ENCODE data around the gene CTNNBL1. TPM values are rescaled to one million over a fixed set of nuclear protein-coding genes. Genes with fewer than 3 reads are reported as not detected.

CTNNBL1 gene
- total RNA-seq, 2 donors from 2014 or later = 8.6 to 17.4 TPM

GRCh38 chr20:37894454-37894853, 200.6 kb downstream of the CTNNBL1 start:
- H3K27ac ChIP-seq = no peak overlapping the region
- DNase-seq (no peak), ATAC-seq (no peak)
- no peak for TF ChIP-seq CTCF (IDR thresholded peaks at IDR 0.05)
- no peak for TF ChIP-seq POLR2A (IDR thresholded peaks at IDR 0.05)
- H3K27me3 ChIP-seq = no peaks in the 10 kb centered on the region
- no peak overlapping the region for H3K4me3 ChIP-seq
- 86 to 88% methylated on average over 3 to 4 of the region's 4 CpGs for WGBS, 2 donors
- H3K9me3 ChIP-seq = no peaks in the 10 kb centered on the region
- H3K36me3 ChIP-seq (replicated peaks in 1 of 2; ENCODE audit: insufficient read depth in 1 of 2, low read depth in 2 of 2) = no peaks in the 10 kb centered on the region
- intact Hi-C loops (cut with DNase I) = no loop called here
- H3K4me1 ChIP-seq = peaks cover 7% of the 10 kb centered on the region

GRCh38 chr20:37895166-37895565, 201.3 kb downstream of the CTNNBL1 start:
- no peak for DNase-seq
- no peaks in the 10 kb centered on the region for H3K27me3 ChIP-seq
- no peaks in the 10 kb centered on the region for H3K9me3 ChIP-seq
- H3K27ac ChIP-seq = no peak overlapping the region
- intact Hi-C loops (cut with DNase I) = no loop called here
- WGBS, 2 donors = 89 to 93% methylated on average over 6 of the region's 6 CpGs
- ATAC-seq = no peak
- no peak overlapping the region for H3K4me3 ChIP-seq
- peaks cover 7% of the 10 kb centered on the region for H3K4me1 ChIP-seq
- TF ChIP-seq CTCF (IDR thresholded peaks at IDR 0.05) (no peak), POLR2A (IDR thresholded peaks at IDR 0.05) (no peak)
- no peaks in the 10 kb centered on the region for H3K36me3 ChIP-seq (replicated peaks in 1 of 2; ENCODE audit: insufficient read depth in 1 of 2, low read depth in 2 of 2)

GRCh38 chr20:37896932-37897548, 203.2 kb downstream of the CTNNBL1 start:
- intact Hi-C loops (cut with DNase I) = no loop called here
- peak; percentile 54 for ATAC-seq
- Histone ChIP-seq H3K27ac (peak overlapping the region in 1 of 4 donors; percentile 66), H3K36me3 (replicated peaks in 1 of 2; ENCODE audit: insufficient read depth in 1 of 2, low read depth in 2 of 2) (no peaks in the 10 kb centered on the region), H3K27me3 (peaks cover 0 to 2% of the 10 kb centered on the region in 2 donors), H3K4me3 (no peak overlapping the region), H3K4me1 (peaks cover 7% of the 10 kb centered on the region), H3K9me3 (no peaks in the 10 kb centered on the region)
- TF ChIP-seq POLR2A (IDR thresholded peaks at IDR 0.05) = no peak
- TF ChIP-seq CTCF (IDR thresholded peaks at IDR 0.05) = no peak
- 61 to 68% methylated on average over 10 to 12 of the region's 12 CpGs for WGBS, 2 donors
- DNase-seq = peak in 1 of 4 donors; percentile 37

GRCh38 chr20:37898233-37899104, 204.6 kb downstream of the CTNNBL1 start:
- 40 to 43% methylated on average over 10 of the region's 10 CpGs for WGBS, 2 donors
- TF ChIP-seq POLR2A (IDR thresholded peaks at IDR 0.05) = no peak
- no peak for TF ChIP-seq CTCF (IDR thresholded peaks at IDR 0.05)
- intact Hi-C loops (cut with DNase I) = no loop called here
- ATAC-seq (peak; percentile 65), DNase-seq (peak in 1 of 4 donors; percentile 29)
- Histone ChIP-seq H3K4me1 (peaks cover 20% of the 10 kb centered on the region), H3K9me3 (no peaks in the 10 kb centered on the region), H3K27me3 (peaks cover 0 to 9% of the 10 kb centered on the region in 2 donors), H3K36me3 (replicated peaks in 1 of 2; ENCODE audit: insufficient read depth in 1 of 2, low read depth in 2 of 2) (no peaks in the 10 kb centered on the region), H3K4me3 (no peak overlapping the region), H3K27ac (peak overlapping the region in 1 of 4 donors; percentile 66)
